HK-2 (cell line): ENCODE measurements around the gene CACNA1C.
A peak's percentile ranks its signal among the peaks of the same experiment; 100 is the strongest.

ENCODE experiments used
- DNase-seq: peaks from one replicate; pipeline ENCODE4 v3.0.0-alpha.2; 2018; ENCODE audit not compliant: unreplicated experiment

The CACNA1C gene

DNA sequence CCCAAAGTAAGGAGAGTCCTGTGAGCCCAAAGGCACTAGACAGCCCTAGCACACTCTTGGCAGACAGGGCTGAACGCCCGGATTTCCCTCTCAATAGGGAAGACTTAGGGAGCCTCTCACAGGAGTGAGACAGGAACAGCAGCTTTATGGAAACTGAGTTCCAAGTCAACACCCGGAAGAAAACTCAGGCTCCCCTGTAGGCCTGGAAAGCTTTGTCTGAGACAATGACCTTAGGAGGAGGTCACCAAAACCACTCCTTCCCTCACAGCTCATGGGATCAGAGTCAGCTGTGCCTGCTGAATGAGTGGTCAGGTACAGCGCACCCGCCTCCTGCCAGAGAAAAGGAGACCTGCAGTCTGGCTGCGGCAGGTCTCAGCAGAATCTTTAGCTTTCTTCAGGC is 229.5 kb downstream of the CACNA1C start:
- no peak for DNase-seq

GRCh38 chr12:2283480-2283879 is 230.7 kb downstream of the CACNA1C start:
- no peak for DNase-seq

DNA sequence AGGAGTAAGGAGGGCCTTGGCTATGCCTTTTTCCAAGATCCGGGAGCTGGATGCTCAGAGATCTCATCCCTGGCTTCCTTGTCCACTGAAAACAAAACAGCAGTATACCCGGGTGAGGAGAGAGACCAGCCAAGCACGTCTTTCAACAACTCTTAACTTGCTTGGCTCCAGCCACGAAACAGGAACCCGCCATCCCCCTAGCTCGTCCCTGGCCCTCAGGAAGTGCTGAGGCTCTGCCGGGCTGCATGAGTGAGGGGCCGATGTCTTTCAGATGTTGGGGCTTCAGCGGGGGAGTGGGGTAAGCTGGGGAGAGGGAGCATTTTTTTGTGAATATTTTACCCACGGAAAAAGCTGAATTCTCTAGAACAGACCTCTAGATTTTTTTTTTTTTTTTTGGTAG is 231.1 kb downstream of the CACNA1C start:
- DNase-seq = no peak

DNA sequence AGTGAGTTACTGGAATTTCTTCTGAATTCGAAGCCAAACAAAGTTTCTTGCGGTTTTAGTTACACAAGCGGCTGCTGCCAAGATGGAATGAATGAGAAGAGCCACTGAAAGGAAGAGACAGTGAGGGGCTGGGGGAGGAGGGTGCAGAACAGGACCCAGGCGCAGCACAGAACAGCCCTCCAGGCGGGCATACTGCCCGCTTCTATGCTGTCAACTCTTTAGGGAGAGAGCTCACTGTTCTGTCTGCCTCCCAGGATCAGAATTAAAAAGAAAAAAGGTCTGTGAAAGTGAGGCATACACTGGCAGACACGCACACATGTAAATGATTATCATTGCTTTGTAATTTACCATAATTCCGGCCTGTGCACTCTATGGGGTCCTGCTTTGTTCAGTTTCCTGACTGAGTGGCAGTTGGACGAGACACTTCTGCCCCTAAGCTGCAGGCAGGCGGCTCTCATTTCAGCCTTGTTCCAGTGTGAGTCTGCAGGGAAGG is 231.6 kb downstream of the CACNA1C start:
- DNase-seq = no peak

DNA sequence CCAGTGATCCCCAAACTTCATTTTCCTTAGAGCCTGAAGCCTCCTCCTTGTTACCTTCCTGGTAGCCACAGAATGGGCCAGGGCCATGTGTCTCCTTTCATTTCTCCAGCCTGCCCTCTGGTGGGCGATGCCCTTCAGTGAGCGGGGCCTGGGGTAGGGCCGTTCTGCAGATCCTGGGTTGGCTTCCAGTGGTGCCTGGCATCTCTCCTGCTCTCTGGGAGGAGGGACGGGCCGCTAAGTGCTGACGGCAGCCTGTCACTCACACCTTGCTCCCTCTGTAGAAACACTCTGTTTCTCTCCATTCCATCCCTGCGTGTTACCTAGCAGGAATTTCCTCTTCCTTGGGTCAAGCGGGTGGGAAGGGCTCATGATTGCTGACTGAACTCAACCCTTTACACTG is 232.1 kb downstream of the CACNA1C start:
- peak; percentile 58 for DNase-seq

DNA sequence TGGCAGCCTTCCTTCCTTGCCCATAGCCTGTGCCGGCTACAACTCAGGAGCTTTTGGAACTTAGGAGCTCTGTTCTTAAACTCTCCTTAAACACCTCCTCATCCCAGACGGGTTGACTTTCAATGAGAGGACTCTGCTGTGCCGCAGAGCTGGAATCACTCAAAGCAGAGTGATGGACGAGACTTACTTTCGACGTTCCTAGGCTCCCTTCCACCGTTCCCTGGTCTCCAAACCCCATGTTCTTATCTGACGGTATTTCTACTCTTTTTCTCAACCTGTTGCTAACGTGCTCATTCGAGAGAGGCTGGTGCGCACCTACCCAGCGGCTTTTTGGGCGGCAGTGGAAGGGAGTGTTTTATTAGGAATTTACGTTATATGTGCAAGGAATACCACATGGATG is 232.7 kb downstream of the CACNA1C start:
- no peak for DNase-seq

DNA sequence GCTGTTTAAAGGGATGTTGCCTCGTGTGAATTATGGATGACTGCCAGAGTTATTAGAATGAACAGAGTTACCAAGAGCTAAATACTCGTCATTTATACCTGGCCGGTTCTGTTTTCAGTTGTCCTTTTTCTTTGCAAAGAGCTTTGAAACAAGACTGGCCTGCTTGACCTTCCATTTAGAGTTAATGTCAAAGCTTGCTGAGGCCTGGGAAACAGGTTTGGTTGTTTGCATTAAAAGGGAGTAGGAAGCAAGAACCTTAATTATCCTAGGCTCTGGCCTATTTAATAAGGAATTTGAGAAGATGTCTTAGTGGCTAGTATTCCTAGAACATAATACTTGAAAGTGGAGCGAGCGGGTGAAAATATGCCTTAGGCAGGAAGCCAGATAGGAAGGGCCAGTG is 233.3 kb downstream of the CACNA1C start:
- no peak for DNase-seq

DNA sequence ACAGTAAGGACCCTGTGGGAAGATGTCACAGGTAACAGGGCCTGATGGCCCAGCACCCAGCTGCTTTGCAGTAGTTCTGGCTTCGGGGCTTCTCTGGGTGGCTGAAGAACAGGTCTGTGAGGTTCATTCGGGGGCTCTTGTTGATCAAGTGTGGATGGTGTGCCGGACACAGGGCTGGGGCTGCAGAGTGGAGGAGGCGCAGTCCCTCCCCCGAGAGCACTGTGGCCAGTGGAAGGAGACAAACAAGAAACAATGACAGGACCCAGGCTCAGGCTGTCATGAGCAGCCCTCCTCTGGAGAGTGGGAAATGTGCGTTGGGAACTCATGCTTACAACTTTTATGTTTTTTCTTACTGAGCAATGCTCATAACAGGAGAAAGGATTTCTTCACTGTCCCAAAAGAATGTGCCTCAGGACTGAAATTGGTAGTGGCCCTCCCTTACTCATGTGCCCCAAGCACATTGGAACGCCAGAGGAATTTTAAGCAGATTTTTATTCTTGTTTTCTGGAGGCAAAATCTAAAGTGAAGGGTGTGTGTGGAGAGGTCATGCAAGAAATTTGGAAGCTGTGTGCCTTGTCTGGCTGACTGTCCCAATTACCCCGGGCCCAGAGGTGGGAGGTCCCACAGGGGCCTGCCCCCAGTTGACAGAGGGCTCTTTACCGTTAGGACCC is 233.8 kb downstream of the CACNA1C start:
- DNase-seq = no peak

DNA sequence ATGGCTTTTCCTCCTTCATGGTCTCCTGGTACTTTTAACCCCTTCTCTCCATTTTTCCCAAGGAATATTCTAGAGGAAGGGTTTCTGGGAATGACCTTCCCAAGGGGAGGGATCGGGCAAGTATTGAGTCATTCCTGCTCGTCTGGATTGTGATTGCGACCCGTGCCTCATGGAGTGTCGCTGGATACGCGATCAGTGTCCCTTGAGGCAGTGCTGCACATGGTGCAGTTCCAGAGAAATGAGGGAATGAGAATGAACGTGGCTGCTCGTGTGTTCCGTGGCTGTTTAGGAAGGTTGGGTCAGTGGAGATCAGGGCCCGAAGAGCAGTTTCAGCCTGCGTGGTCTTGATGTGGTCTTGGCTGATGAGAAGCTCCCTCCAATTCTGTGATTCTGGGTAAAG is 234.4 kb downstream of the CACNA1C start:
- no peak for DNase-seq

- no peak for DNase-seq
Measured at GRCh38 chr12:2287589-2287988, 234.8 kb downstream of the CACNA1C start.

DNA sequence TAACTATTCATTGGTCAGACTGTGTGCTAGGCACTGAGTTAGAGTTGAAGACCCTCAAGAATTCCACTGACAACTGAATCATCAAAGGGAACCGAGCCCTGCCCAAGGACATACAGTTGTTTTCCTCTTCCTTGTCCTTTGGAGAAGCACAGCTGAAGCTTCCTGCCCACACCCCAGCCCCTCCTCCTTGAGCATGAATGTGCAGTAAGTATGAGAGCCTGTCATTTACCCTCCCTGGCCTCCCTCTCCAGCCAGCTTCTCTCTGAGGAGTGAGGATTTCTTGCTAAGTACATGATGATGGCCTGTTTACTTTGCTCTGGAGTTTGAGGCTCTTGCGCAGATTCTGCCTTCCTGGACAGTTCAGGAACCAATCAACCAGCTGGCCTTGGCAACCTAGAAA is 235.2 kb downstream of the CACNA1C start:
- DNase-seq = no peak

DNA sequence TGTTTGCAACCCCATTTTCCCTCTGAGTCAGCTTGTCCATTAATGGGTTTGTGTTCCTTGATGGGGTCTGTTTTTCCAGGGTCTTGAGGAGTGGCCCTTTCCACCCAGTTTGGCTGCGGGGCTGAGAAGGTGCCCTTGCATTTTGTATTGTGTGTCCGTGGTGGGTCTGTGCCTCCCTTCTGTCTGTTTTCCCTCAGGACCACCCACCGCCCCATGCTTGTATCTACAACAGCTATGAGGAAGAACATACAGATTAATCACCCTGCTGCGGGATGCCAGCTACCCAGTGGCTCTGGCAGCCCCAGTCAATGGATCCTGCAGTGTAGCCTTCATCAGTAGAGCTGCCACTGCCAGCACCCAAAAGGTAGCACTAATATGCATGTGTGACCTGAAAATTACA is 235.7 kb downstream of the CACNA1C start:
- DNase-seq = no peak

- no peak for DNase-seq
Measured at GRCh38 chr12:2288875-2289274, 236.1 kb downstream of the CACNA1C start.

DNA sequence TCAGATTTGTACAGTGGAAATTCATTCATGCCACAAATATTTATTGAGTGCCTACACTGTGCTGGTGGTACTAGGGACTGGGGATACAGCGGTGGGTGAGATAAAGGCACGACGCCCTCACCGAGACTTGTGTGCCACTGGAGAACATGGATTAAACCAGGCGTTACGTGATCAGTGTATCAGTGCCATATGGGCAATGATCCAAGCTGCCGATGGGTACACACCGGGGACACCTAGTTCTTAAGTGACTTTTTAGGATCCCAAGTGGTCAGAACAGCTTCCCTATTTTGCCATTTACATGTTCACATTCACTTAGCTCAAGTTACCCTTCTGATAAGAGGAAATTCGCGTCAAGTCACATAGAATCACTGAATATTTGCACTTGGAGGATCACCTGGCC is 236.7 kb downstream of the CACNA1C start:
- no peak for DNase-seq

- no peak for DNase-seq
Measured at GRCh38 chr12:2290091-2290490, 237.3 kb downstream of the CACNA1C start.

DNA sequence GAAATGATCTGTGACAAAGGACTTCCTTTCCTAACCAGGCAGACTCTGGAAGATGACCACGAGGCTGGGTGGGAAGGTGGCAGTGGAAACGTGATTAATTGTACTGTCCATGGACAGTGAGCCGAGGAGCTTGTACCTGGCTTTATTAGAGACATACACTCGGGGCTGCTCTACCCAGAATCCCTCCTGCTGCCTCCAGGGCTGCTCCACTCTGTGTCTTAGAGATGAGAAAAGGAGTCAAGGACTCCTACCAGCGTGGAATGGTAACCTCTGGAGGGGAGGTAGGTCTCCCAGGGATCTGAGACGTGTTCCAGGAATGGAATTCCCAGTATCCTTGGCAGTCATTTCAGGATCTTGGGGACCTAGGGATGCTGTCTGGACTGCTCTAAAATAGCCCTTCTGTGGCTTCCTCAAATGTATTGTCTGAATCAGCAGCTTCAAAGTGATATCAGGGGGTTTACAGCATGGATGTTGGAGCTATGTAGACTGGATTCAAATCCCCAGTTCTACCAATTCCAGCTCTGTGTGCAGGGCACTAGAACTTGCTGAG is 237.8 kb downstream of the CACNA1C start:
- no peak for DNase-seq

DNA sequence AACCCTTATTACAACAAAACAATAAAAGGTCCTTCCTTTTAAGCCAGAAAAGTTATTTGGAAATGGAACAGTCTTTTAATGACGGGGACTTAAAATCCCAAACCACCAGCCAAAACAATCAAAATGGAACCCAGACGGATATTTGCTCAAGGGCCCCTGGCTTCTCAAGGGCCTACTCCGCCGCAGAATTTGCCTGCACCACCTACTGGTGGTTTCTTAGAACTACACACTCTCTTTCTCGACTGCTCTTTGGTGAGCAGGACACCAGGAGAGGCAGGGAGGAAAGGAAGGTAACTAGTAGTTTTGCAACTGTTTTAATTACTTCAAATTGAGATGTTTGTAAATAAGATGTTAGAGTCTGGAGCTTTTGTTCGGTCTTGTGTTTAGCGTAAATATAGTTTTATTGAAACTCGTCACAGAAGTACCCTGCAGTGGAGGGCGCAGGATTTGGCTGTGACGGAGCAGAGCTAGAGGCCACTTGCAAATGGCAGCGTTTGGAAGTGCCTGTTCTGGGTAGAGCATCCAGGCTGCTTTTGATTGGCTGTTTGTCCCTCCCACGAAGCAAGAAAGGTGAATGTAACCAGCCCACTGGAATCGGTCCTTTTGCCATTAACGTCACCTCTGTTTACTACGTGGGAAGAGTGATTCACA is 238.5 kb downstream of the CACNA1C start:
- DNase-seq = peak; percentile 16

DNA sequence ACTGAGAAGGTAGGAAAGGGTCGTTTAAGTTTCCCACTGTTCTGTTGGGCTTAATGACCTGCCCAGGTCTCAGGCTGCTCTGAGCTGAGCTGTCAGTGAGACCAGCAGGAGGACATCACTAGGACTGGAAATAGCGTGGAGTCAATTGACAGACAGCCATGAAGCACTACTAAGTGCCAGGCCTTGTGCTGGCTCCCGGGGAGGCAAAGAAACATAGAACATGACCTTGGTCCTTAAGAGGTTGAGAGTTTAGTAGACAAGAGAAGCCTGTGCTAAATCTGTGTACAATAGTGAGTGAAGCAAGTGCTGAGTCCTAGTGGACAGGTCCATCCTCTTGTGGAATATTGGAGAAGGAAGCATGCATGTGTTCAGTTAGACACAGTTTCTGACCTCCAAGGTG is 239.2 kb downstream of the CACNA1C start:
- no peak for DNase-seq

DNA sequence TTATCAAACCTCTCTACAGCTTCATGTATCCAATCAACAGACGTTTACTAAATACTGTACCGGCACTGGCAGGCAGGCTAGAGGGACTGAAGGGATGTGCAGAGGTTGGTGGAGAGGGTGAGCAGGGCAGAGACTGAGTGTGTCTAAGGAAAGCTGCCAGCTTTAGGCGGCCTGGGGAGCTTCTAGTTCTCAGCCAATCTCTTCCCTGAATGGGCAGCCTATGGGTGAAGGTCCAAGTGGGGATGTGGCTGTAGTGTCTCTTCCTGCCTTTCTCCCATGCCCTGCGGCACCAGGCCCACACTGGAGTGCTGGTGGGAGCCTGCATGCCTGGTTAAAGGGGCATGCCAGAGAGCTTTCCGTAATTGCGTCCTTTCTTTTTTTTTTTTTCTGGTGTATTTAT is 239.8 kb downstream of the CACNA1C start:
- no peak for DNase-seq

DNA sequence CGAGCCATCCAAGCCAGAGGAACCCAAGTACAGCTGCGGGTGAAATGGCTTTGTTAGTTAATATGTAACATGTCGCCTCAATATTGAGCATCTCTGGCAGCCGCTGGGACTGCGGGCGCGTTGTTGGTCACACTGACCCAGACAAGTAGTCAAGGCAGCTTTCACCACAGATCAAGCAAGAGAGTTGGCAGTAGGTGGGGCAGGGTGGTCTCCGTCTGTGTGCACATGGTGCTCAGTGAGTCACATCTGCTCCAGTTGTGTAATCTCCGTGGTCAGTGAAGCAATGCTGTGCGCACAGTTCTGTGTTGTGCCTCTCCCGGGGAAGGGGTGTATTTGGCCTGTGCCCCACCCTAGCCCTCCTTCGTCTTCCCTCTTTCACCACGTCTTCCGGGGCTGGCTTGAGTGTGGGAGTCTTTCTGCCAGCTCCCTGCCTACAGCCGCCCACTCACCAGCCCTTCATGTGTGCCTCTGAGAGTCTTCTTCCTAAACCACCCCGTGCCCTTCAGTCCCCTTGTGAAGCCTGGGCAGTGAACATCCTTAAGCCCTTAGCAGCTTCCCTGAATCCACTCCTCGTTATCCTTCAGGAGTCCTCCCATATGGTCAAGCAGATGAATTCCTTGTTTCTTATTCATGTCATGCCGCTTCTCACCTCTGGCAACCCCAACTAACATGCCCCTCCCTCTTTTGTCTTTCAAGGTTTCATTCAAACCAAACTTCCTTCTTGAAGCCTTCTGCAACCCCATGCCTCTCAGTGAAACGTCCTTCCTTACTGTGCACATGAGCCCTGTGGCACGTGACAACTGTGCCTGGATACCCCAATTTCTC is 242.1 kb downstream of the CACNA1C start:
- DNase-seq = peak; percentile 22

DNA sequence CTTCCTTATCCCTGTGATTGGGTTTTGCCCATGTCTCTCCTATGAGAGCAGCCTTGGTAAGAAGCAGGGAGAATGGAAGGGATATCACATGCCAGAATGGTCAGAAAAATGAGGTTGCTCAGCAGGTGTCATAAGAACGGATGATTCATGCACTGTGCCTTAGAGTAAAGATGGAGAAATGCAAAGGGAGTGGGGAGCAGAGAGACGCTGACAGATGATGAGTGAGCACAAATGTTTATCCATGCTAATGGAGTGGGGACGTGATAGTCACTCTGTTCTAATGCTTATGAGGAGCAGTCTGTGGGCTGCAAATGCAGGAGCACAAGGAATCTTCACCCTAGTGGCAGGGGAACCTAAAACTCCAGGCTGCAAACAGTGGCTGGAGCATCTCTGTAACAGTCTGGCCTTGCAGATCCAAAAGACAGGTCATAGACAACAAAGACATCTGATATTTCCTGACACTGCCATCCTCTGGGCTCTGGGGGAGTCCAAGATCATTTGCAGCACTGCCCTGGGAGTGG is 243.2 kb downstream of the CACNA1C start:
- DNase-seq = no peak

- DNase-seq = no peak
Measured at GRCh38 chr12:2297004-2297403, 244.2 kb downstream of the CACNA1C start.
